GM23338 (cell line): ENCODE data around the gene TPMT. TPM values are rescaled to one million over a fixed set of nuclear protein-coding genes. Genes with fewer than 3 reads are reported as not detected.

Source experiments
- ATAC-seq: fragments of 200-7000 bp; cut with Tn5 transposase; 3 replicates; pipeline ENCODE4 v1.9.1; 2020
- DNase-seq: peaks from one replicate; pipeline ENCODE4 v3.0.0-alpha.2; 2015; ENCODE audit warnings: low spot score
- H2AFZ ChIP-seq: fragments of 200-600 bp; sonication (generic); 2 replicates; pipeline ENCODE4 v1.8.0; 2016; ENCODE audit warnings: antibody characterized with exemption, mild to moderate bottlenecking, moderate library complexity
- H3F3A ChIP-seq: fragments of 200-600 bp; sonication (generic); replicated peaks from 2 replicates; pipeline ENCODE4 v1.8.0; 2017; ENCODE audit warnings: antibody characterized with exemption, mixed run types, low read depth
- H3K27ac ChIP-seq: fragments of 200-600 bp; sonication (generic); 2 replicates; pipeline ENCODE4 v1.6.1; 2016; ENCODE audit warnings: low read depth
- H3K27me3 ChIP-seq: fragments of 200-600 bp; sonication (generic); 2 replicates; pipeline ENCODE4 v1.8.0; 2016; ENCODE audit warnings: mild to moderate bottlenecking, mixed run types, moderate library complexity; ENCODE audit not compliant: insufficient read depth
- H3K36me3 ChIP-seq: fragments of 200-600 bp; sonication (generic); 2 replicates; pipeline ENCODE4 v1.8.0; 2016; ENCODE audit warnings: mild to moderate bottlenecking; ENCODE audit not compliant: insufficient read depth
- H3K4me1 ChIP-seq: fragments of 200-600 bp; sonication (generic); 2 replicates; pipeline ENCODE4 v1.8.0; 2016; ENCODE audit warnings: mild to moderate bottlenecking, moderate library complexity; ENCODE audit not compliant: insufficient read depth
- H3K4me2 ChIP-seq: fragments of 200-600 bp; sonication (generic); 2 replicates; pipeline ENCODE4 v1.7.1; 2017; ENCODE audit warnings: mixed run types
- H3K4me3 ChIP-seq: fragments of 200-600 bp; sonication (generic); 2 replicates; pipeline ENCODE4 v1.6.1; 2016; ENCODE audit warnings: mixed run types
- H3K79me2 ChIP-seq: fragments of 200-600 bp; sonication (generic); replicated peaks from 2 replicates; pipeline ENCODE4 v1.8.0; 2017; ENCODE audit warnings: mild to moderate bottlenecking; ENCODE audit not compliant: insufficient read depth
- H3K9me2 ChIP-seq: fragments of 200-600 bp; sonication (generic); 2 replicates; pipeline ENCODE4 v1.8.0; 2017; ENCODE audit not compliant: insufficient read depth
- H4K20me1 ChIP-seq: fragments of 200-600 bp; sonication (generic); replicated peaks from 2 replicates; pipeline ENCODE4 v1.8.0; 2017; ENCODE audit warnings: mild to moderate bottlenecking; ENCODE audit not compliant: insufficient read depth
- H3K27ac Mint-ChIP-seq: 2 replicates; pipeline ENCODE4 v1.8.0; 2020; ENCODE audit warnings: inconsistent platforms, mild to moderate bottlenecking, moderate library complexity, mixed read lengths
- H3K27me3 Mint-ChIP-seq: 3 replicates; pipeline ENCODE4 v1.8.0; 2022; ENCODE audit warnings: low read depth, mild to moderate bottlenecking, moderate library complexity, mixed read lengths, inconsistent platforms; ENCODE audit not compliant: insufficient read depth, poor library complexity
- H3K36me3 Mint-ChIP-seq: 3 replicates; pipeline ENCODE4 v1.8.0; 2021; ENCODE audit warnings: low read depth, mild to moderate bottlenecking, inconsistent platforms, moderate library complexity, mixed read lengths
- H3K4me1 Mint-ChIP-seq: 3 replicates; pipeline ENCODE4 v1.8.0; 2020; ENCODE audit warnings: mild to moderate bottlenecking, inconsistent platforms, mixed read lengths
- H3K4me3 Mint-ChIP-seq: 3 replicates; pipeline ENCODE4 v1.8.0; 2021; ENCODE audit warnings: moderate library complexity, mild to moderate bottlenecking, inconsistent platforms, mixed read lengths
- H3K9me3 Mint-ChIP-seq: 3 replicates; pipeline ENCODE4 v1.8.0; 2020; ENCODE audit warnings: moderate library complexity, mild to moderate bottlenecking, inconsistent platforms, mixed read lengths
- CREB1 ChIP-seq: fragments of 250-450 bp; sonication (Bioruptor Pico); IDR thresholded peaks from 2 replicates; pipeline ENCODE4 v1.5.0; 2020; ENCODE audit warnings: low read depth, mild to moderate bottlenecking, moderate library complexity
- EZH2 ChIP-seq: fragments of 200-600 bp; sonication (generic); IDR thresholded peaks from one replicate; pipeline ENCODE4 v1.8.0; 2017; ENCODE audit warnings: antibody characterized with exemption, mild to moderate bottlenecking, low read depth; ENCODE audit not compliant: unreplicated experiment
- EZH2phosphoT487 ChIP-seq: fragments of 200-600 bp; sonication (generic); IDR thresholded peaks from one replicate; pipeline ENCODE4 v1.8.1; 2018; ENCODE audit warnings: antibody characterized with exemption; ENCODE audit not compliant: unreplicated experiment
- JUNB ChIP-seq: IDR thresholded peaks from one replicate; pipeline ENCODE4 v1.6.1; 2016; ENCODE audit warnings: antibody characterized with exemption; ENCODE audit not compliant: unreplicated experiment
- NANOG ChIP-seq: IDR thresholded peaks from 2 replicates; pipeline ENCODE4 v1.6.1; 2016; ENCODE audit warnings: antibody characterized with exemption, borderline replicate concordance
- POLR2AphosphoS5 ChIP-seq: IDR thresholded peaks from 2 replicates; pipeline ENCODE4 v1.6.1; 2016; ENCODE audit warnings: antibody characterized with exemption, low read depth
- STAT1 ChIP-seq: IDR thresholded peaks from one replicate; pipeline ENCODE4 v1.6.1; 2016; ENCODE audit warnings: antibody characterized with exemption; ENCODE audit not compliant: unreplicated experiment
- ZNF114 ChIP-seq: fragments of 250-450 bp; sonication (Bioruptor Pico); IDR thresholded peaks from 2 replicates; pipeline ENCODE4 v1.5.0; 2020; ENCODE audit warnings: mild to moderate bottlenecking, moderate library complexity
- ZNF331 ChIP-seq: fragments of 250-450 bp; sonication (Bioruptor Pico); IDR thresholded peaks from 2 replicates; pipeline ENCODE4 v1.5.0; 2020; ENCODE audit warnings: low read depth, mild to moderate bottlenecking, moderate library complexity
- polyA plus RNA-seq: library from polyadenylated mRNA; unstranded; fragments of >200 nt; fragmentation: Nextera tagmentation; extraction: Ambion mirVana; gene quantifications from 2 replicates; pipeline ENCODE4 v1.2.1, GENCODE V29; 2016
- total RNA-seq: library from RNA; depleted of rRNA; stranded (reverse); fragments of >200 nt; shearing (Covaris generic); gene quantifications from 2 replicates; pipeline ENCODE4 v1.2.3, GENCODE V29; 2014
- TF ChIP-seq, protein P1 (sequence below): IDR thresholded peaks from one replicate; pipeline ENCODE4 v1.6.1; 2018; ENCODE audit warnings: antibody characterized with exemption; ENCODE audit not compliant: unreplicated experiment
- TF ChIP-seq, protein P2 (sequence below): IDR thresholded peaks from 2 replicates; pipeline ENCODE4 v1.6.1; 2016; ENCODE audit warnings: antibody characterized with exemption
- TF ChIP-seq, protein P3 (sequence below), 2 experiments: fragments of 200-600 bp in 1 of 2; sonication (generic) in 1 of 2; conservative IDR thresholded peaks; 2 replicates each; pipeline versions ENCODE4 v1.5.1 to v1.6.1; 2016 to 2017; ENCODE audit warnings: antibody characterized with exemption in 2 of 2, low read depth in 2 of 2, mild to moderate bottlenecking in 2 of 2, moderate library complexity in 1 of 2
- TF ChIP-seq, protein P4 (sequence below): fragments of 250-450 bp; sonication (Bioruptor Pico); IDR thresholded peaks from 2 replicates; pipeline ENCODE4 v1.5.0; 2020; ENCODE audit warnings: mild to moderate bottlenecking, moderate library complexity

The TPMT gene
- total and polyA plus RNA-seq, 2 experiments from 2014 or later: 19.5 to 21.6 TPM

DNA sequence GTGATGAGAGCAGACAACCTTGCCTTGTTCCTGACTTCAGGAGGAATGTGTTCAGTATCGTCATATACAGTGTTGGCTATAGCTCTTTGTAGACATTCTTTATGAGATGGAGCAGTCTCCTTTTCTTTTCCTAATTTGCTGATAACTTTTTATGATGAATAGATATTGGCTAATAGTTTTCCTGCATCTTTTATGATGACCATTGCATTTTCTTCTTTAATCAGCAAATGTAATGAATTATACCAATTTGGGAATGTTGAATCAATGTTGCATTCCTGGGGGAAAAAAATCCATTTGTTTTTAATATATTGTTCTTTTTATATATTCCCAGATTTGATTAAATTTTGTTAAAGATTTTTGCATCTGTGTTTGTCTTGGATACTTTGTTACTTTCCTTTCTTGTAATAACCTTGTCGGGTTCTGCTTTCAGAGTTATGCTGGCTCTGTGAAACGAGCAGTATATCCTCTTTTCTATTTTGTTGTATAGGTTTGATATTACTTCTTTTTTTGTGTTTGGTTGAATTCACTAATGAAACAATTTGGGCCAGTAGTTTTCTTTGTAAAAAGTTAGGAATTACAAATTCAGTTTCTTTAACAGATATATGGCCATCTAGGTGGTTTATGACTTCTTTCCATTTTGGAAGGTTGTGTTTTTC lies 24.2 kb upstream of the TPMT start:
- H3K27ac ChIP-seq: no peak overlapping the region
- H3F3A ChIP-seq: no peaks in the 10 kb centered on the region
- no peaks in the 10 kb centered on the region for H4K20me1 ChIP-seq
- Mint-ChIP-seq H3K27ac (no peak overlapping the region; the same call in 1 of the 2 replicates), H3K36me3 (peaks cover 48% of the 10 kb centered on the region), H3K27me3 (peaks cover 1% of the 10 kb centered on the region), H3K9me3 (no peaks in the 10 kb centered on the region), H3K4me3 (no peak overlapping the region), H3K4me1 (peaks cover 17% of the 10 kb centered on the region)
- no peak for ATAC-seq
- H3K79me2 ChIP-seq: no peaks in the 10 kb centered on the region
- no peak for DNase-seq
- TF ChIP-seq EZH2phosphoT487: no peak
- no peak for TF ChIP-seq NANOG
- TF ChIP-seq, protein P1, sequence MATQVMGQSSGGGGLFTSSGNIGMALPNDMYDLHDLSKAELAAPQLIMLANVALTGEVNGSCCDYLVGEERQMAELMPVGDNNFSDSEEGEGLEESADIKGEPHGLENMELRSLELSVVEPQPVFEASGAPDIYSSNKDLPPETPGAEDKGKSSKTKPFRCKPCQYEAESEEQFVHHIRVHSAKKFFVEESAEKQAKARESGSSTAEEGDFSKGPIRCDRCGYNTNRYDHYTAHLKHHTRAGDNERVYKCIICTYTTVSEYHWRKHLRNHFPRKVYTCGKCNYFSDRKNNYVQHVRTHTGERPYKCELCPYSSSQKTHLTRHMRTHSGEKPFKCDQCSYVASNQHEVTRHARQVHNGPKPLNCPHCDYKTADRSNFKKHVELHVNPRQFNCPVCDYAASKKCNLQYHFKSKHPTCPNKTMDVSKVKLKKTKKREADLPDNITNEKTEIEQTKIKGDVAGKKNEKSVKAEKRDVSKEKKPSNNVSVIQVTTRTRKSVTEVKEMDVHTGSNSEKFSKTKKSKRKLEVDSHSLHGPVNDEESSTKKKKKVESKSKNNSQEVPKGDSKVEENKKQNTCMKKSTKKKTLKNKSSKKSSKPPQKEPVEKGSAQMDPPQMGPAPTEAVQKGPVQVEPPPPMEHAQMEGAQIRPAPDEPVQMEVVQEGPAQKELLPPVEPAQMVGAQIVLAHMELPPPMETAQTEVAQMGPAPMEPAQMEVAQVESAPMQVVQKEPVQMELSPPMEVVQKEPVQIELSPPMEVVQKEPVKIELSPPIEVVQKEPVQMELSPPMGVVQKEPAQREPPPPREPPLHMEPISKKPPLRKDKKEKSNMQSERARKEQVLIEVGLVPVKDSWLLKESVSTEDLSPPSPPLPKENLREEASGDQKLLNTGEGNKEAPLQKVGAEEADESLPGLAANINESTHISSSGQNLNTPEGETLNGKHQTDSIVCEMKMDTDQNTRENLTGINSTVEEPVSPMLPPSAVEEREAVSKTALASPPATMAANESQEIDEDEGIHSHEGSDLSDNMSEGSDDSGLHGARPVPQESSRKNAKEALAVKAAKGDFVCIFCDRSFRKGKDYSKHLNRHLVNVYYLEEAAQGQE: no peak
- TF ChIP-seq, protein P2, sequence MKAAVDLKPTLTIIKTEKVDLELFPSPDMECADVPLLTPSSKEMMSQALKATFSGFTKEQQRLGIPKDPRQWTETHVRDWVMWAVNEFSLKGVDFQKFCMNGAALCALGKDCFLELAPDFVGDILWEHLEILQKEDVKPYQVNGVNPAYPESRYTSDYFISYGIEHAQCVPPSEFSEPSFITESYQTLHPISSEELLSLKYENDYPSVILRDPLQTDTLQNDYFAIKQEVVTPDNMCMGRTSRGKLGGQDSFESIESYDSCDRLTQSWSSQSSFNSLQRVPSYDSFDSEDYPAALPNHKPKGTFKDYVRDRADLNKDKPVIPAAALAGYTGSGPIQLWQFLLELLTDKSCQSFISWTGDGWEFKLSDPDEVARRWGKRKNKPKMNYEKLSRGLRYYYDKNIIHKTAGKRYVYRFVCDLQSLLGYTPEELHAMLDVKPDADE: no peak
- TF ChIP-seq CREB1 (CRISPR knock-in tag): no peak
- TF ChIP-seq, protein P3, sequence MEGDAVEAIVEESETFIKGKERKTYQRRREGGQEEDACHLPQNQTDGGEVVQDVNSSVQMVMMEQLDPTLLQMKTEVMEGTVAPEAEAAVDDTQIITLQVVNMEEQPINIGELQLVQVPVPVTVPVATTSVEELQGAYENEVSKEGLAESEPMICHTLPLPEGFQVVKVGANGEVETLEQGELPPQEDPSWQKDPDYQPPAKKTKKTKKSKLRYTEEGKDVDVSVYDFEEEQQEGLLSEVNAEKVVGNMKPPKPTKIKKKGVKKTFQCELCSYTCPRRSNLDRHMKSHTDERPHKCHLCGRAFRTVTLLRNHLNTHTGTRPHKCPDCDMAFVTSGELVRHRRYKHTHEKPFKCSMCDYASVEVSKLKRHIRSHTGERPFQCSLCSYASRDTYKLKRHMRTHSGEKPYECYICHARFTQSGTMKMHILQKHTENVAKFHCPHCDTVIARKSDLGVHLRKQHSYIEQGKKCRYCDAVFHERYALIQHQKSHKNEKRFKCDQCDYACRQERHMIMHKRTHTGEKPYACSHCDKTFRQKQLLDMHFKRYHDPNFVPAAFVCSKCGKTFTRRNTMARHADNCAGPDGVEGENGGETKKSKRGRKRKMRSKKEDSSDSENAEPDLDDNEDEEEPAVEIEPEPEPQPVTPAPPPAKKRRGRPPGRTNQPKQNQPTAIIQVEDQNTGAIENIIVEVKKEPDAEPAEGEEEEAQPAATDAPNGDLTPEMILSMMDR (conservative IDR thresholded peaks at IDR 0.05; ENCODE audit: low read depth in 2 of 2): no peak
- TF ChIP-seq ZNF331 (CRISPR knock-in tag): no peak
- TF ChIP-seq ZNF114 (CRISPR knock-in tag): no peak
- TF ChIP-seq, protein P4, sequence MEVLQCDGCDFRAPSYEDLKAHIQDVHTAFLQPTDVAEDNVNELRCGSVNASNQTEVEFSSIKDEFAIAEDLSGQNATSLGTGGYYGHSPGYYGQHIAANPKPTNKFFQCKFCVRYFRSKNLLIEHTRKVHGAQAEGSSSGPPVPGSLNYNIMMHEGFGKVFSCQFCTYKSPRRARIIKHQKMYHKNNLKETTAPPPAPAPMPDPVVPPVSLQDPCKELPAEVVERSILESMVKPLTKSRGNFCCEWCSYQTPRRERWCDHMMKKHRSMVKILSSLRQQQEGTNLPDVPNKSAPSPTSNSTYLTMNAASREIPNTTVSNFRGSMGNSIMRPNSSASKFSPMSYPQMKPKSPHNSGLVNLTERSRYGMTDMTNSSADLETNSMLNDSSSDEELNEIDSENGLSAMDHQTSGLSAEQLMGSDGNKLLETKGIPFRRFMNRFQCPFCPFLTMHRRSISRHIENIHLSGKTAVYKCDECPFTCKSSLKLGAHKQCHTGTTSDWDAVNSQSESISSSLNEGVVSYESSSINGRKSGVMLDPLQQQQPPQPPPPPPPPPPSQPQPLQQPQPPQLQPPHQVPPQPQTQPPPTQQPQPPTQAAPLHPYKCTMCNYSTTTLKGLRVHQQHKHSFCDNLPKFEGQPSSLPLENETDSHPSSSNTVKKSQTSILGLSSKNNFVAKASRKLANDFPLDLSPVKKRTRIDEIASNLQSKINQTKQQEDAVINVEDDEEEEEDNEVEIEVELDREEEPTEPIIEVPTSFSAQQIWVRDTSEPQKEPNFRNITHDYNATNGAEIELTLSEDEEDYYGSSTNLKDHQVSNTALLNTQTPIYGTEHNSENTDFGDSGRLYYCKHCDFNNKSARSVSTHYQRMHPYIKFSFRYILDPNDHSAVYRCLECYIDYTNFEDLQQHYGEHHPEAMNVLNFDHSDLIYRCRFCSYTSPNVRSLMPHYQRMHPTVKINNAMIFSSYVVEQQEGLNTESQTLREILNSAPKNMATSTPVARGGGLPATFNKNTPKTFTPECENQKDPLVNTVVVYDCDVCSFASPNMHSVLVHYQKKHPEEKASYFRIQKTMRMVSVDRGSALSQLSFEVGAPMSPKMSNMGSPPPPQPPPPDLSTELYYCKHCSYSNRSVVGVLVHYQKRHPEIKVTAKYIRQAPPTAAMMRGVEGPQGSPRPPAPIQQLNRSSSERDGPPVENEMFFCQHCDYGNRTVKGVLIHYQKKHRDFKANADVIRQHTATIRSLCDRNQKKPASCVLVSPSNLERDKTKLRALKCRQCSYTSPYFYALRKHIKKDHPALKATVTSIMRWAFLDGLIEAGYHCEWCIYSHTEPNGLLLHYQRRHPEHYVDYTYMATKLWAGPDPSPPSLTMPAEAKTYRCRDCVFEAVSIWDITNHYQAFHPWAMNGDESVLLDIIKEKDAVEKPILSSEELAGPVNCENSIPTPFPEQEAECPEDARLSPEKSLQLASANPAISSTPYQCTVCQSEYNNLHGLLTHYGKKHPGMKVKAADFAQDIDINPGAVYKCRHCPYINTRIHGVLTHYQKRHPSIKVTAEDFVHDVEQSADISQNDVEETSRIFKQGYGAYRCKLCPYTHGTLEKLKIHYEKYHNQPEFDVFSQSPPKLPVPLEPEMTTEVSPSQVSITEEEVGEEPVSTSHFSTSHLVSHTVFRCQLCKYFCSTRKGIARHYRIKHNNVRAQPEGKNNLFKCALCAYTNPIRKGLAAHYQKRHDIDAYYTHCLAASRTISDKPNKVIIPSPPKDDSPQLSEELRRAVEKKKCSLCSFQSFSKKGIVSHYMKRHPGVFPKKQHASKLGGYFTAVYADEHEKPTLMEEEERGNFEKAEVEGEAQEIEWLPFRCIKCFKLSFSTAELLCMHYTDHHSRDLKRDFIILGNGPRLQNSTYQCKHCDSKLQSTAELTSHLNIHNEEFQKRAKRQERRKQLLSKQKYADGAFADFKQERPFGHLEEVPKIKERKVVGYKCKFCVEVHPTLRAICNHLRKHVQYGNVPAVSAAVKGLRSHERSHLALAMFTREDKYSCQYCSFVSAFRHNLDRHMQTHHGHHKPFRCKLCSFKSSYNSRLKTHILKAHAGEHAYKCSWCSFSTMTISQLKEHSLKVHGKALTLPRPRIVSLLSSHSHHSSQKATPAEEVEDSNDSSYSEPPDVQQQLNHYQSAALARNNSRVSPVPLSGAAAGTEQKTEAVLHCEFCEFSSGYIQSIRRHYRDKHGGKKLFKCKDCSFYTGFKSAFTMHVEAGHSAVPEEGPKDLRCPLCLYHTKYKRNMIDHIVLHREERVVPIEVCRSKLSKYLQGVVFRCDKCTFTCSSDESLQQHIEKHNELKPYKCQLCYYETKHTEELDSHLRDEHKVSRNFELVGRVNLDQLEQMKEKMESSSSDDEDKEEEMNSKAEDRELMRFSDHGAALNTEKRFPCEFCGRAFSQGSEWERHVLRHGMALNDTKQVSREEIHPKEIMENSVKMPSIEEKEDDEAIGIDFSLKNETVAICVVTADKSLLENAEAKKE (CRISPR knock-in tag): no peak
- TF ChIP-seq JUNB: no peak
- TF ChIP-seq EZH2: no peak
- TF ChIP-seq POLR2AphosphoS5: no peak
- TF ChIP-seq STAT1: no peak
- H3K27me3 ChIP-seq: no peaks in the 10 kb centered on the region
- no peaks in the 10 kb centered on the region; the same call in 1 of the 2 replicates for H3K4me1 ChIP-seq
- no peaks in the 10 kb centered on the region for H3K36me3 ChIP-seq
- H3K4me3 ChIP-seq: no peak overlapping the region
- no peaks in the 10 kb centered on the region for H3K9me2 ChIP-seq
- H3K4me2 ChIP-seq: no peak overlapping the region
- no peak overlapping the region for H2AFZ ChIP-seq
